Retina (tissue), 1 donor: ENCODE results near the gene CFAP54.
"Not testable (repeated sequence)": the region's sequence is repeated elsewhere in the genome, so short reads cannot be mapped to it uniquely, and the experiment has no call there.

Experiments used
- DNase-seq: peaks from one replicate; pipeline ENCODE4 v3.0.0-alpha.2; 2016

CFAP54 gene

GRCh38 chr12:96635844-96636243 lies 146.5 kb downstream of the CFAP54 start:
- DNase-seq: no peak

- DNase-seq: no peak
These were observed 147.5 kb downstream of the CFAP54 start for GRCh38 chr12:96636895-96637294.

- no peak for DNase-seq
These were observed 159.5 kb downstream of the CFAP54 start for GRCh38 chr12:96648923-96649322.

GRCh38 chr12:96652870-96653269 lies 163.5 kb downstream of the CFAP54 start:
- DNase-seq: no peak

GRCh38 chr12:96658075-96658474 lies 168.7 kb downstream of the CFAP54 start:
- DNase-seq: no peak

GRCh38 chr12:96669786-96670185 lies 180.4 kb downstream of the CFAP54 start:
- DNase-seq: no peak

- no peak for DNase-seq
These were observed 181.0 kb downstream of the CFAP54 start for GRCh38 chr12:96670334-96670899.

- DNase-seq: not testable (repeated sequence)
These were observed 186.1 kb downstream of the CFAP54 start for GRCh38 chr12:96675519-96675918.

GRCh38 chr12:96677363-96677762 lies 188.0 kb downstream of the CFAP54 start:
- DNase-seq: no peak

- DNase-seq: no peak
These were observed 198.3 kb downstream of the CFAP54 start for GRCh38 chr12:96687719-96688118.

GRCh38 chr12:96698521-96698920 lies 209.1 kb downstream of the CFAP54 start:
- no peak for DNase-seq

GRCh38 chr12:96698965-96699364 lies 209.6 kb downstream of the CFAP54 start:
- no peak for DNase-seq

GRCh38 chr12:96701856-96702255 lies 212.5 kb downstream of the CFAP54 start:
- DNase-seq: no peak

GRCh38 chr12:96710127-96710745 lies 220.9 kb downstream of the CFAP54 start:
- no peak for DNase-seq

- no peak for DNase-seq
These were observed 222.0 kb downstream of the CFAP54 start for GRCh38 chr12:96711364-96711763.

GRCh38 chr12:96714199-96714598 lies 224.8 kb downstream of the CFAP54 start:
- DNase-seq: no peak

GRCh38 chr12:96719660-96720362 lies 230.4 kb downstream of the CFAP54 start:
- no peak for DNase-seq

GRCh38 chr12:96720363-96720705 lies 231.0 kb downstream of the CFAP54 start:
- DNase-seq: no peak

GRCh38 chr12:96729466-96729865 lies 240.1 kb downstream of the CFAP54 start:
- DNase-seq: not testable (repeated sequence)

GRCh38 chr12:96729886-96730285 lies 240.5 kb downstream of the CFAP54 start:
- DNase-seq: no peak

- DNase-seq: no peak
These were observed 254.2 kb downstream of the CFAP54 start for GRCh38 chr12:96743606-96744005.

- no peak for DNase-seq
These were observed 260.6 kb downstream of the CFAP54 start for GRCh38 chr12:96749999-96750398.

- no peak for DNase-seq
These were observed 262.2 kb downstream of the CFAP54 start for GRCh38 chr12:96751626-96752025.

- DNase-seq: no peak
These were observed 262.8 kb downstream of the CFAP54 start for GRCh38 chr12:96752211-96752610.

GRCh38 chr12:96766232-96766631 lies 276.9 kb downstream of the CFAP54 start:
- no peak for DNase-seq
